GM21515 (cell line): ENCODE results near the gene ZNF761.
"Not testable (repeated sequence)": the region's sequence is repeated elsewhere in the genome, so short reads cannot be mapped to it uniquely, and the experiment has no call there.

Source experiments
- ATAC-seq: cut with Tn5 transposase; IDR thresholded peaks from one replicate; pipeline ENCODE4 v1.9.1; 2021; ENCODE audit not compliant: unreplicated experiment

The ZNF761 gene

GRCh38 chr19:53455828-53456227, 24.0 kb downstream of the ZNF761 start:
- no peak for ATAC-seq

- not testable (repeated sequence) for ATAC-seq
These were observed 28.4 kb downstream of the ZNF761 start for GRCh38 chr19:53460131-53460721.

- ATAC-seq: no peak
These were observed 30.1 kb downstream of the ZNF761 start for GRCh38 chr19:53461866-53462265.

DNA sequence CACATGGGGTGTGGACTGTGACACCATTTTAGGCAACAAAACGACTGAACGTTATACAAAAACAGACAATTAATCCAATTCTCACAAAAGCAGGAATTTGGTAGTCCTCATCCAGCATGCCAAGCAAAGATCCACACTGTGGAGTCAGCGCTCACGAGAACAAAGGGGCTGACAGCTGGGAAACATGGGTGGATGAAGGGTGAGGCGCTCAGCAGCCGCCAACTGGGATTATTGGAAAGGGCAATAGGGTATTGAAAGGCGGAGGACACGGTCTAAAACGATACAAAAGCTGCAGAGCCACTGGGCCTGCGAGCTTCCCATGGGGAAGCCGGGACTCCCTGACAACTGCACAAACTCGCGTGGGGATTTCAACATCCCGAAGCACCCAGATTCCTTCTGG, 31.1 kb downstream of the ZNF761 start:
- no peak for ATAC-seq

- ATAC-seq: no peak
These were observed 31.5 kb downstream of the ZNF761 start for GRCh38 chr19:53463263-53463662.

GRCh38 chr19:53466726-53467484, 35.1 kb downstream of the ZNF761 start:
- ATAC-seq: peak; percentile 7

DNA sequence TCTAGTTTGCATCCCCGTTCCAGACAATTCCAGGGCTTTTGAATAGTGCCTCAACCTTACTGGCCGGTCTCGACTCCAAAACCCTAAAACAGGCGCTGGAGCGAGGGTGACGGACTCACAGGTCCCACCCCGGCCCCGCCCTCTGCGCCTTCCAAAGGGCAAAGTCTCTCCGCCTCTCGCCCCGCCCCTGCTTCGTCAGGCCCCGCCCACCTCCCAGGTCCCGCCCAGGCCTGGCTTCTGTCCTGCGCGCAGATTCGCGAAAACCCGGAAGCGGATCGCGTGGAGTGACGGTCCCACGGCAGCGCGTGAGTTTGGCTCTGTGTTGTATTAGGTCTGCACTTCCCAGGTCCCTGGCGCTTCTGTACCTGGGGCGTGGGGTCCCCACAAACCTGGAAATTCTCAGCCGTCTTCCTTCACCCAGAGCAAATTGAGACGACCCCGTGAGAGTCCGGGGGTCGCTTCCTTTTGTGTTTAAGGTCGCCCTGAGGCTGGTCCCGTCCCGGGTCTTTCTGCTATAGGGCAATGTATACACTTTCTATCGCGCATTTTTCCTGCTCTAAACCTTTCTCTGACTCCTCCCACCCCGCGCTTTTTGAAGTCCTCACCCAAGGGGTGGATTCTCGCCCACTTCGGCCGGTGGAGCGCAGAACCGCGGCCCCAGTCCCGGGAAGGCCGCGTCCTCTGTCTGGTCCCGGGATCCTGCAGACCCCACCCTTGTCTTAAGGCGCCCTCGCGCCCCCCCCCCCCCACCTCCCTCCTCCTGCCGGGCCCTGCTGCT, 35.9 kb downstream of the ZNF761 start, which contains the start of gene ZNF813:
TSS of gene ZNF813 (plus strand) at position 249 of the 778 bp plus-strand sequence. CDS start 16,090 bp downstream, outside the sequence.
- peak; percentile 85 for ATAC-seq

- not testable (repeated sequence) for ATAC-seq
These were observed 36.8 kb downstream of the ZNF761 start for GRCh38 chr19:53468628-53469027.

- no peak for ATAC-seq
These were observed 40.1 kb downstream of the ZNF761 start for GRCh38 chr19:53471916-53472315.

DNA sequence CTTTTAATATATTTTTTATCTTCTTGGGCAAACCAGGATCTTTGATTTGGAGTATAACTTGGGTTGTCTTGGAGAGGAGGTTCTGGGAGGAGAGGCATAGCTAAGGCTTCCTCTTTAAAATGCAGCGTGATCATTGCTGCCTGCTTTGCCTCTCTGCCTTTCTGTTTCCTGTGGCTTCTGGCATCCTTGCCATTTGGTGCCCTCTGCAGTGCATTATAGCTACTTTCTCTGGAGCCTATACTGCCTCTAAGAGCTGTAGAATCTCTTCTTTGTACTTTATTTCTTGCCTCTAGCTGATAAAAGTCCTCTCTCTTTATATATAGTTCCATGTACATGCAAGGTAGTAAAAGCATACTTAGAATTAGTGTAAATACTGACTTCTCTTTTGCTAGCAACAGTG, 43.0 kb downstream of the ZNF761 start:
- ATAC-seq: not testable (repeated sequence)

- ATAC-seq: not testable (repeated sequence)
These were observed 43.7 kb downstream of the ZNF761 start for GRCh38 chr19:53475470-53475869.

- ATAC-seq: not testable (repeated sequence)
These were observed 52.0 kb downstream of the ZNF761 start for GRCh38 chr19:53483751-53484150.

- no peak for ATAC-seq
These were observed 53.5 kb downstream of the ZNF761 start for GRCh38 chr19:53485046-53486004.

GRCh38 chr19:53492153-53492552, 60.4 kb downstream of the ZNF761 start:
- ATAC-seq: no peak

GRCh38 chr19:53497311-53498023, 65.7 kb downstream of the ZNF761 start:
- not testable (repeated sequence) for ATAC-seq

DNA sequence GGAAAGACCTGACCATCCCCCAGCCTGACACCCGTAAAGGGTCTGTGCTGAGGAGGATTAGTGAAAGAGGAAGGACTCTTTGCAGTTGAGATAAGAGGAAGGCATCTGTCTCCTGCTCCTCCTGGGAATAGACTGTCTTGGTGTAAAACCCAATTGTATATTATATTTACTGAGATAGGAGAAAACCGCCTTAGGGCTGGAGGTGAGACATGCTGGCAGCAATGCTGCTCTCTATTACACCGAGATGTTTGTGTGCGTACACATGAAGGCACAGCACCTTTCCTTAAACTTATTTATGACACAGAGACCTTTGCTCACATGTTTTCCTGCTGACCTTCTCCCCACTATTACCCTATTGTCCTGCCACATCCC, 66.2 kb downstream of the ZNF761 start:
- not testable (repeated sequence) for ATAC-seq

DNA sequence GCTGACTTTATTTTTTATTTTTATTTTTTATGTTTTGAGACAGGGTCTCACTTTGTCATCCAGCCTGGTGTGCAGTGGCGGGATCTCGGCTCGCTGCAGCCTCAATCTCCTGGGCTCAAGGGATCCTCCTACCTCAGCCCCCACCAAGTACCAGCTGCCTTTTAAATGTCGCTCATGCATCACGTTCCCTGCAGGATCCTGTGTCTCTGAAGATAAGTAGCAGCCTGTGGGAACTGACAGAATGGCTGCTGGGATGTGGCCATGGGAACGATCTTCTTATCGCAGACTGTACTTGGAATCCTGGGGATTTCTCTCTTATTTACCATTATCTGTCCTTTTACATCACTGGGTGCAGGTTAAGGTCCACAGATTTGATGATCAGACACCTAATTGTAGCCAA, 71.4 kb downstream of the ZNF761 start:
- ATAC-seq: not testable (repeated sequence)

DNA sequence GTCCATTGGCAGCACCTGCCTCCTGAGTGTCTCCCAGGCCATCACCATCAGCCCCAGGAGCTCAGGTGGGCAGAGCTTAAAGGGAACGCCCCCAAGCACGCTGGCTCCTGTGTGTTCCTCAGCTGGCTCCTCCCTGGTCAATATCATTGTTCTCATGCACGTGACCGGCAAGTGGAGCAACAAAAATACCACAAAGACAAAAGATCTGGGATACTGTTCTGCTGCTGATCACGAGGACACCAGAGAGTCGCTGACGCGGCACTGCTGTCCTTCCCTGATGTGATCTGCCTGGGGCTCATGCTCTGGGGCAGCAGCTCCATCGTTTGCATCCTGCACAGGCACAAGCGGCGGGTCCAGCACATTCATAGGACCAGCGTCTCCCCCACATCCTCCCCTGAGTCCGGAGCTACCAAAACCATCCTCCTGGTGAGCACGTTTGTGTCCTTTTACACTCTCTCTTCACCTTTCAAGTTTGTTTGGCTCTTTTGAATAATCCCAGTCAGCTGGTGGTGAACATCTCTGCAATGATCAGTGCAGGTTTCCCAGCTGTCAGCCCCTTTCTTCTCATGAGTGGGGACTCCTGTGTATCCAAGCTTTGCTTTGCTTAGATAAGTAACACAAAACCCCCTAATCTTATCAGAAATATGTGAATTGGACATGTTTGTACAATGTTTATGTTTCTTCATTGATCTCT, 72.0 kb downstream of the ZNF761 start:
- not testable (repeated sequence) for ATAC-seq

GRCh38 chr19:53504365-53504703, 72.5 kb downstream of the ZNF761 start:
- ATAC-seq: not testable (repeated sequence)
